Kidney epithelial cell (primary cell): ENCODE measurements around the gene HOXB7. TPM values are rescaled to one million over a fixed set of nuclear protein-coding genes. Genes with fewer than 3 reads are reported as not detected.

Experiments
- DNase-seq: peaks from one replicate; pipeline ENCODE4 v3.0.0-alpha.2; 2010; ENCODE audit warnings: low read depth
- H3K27me3 ChIP-seq: 2 replicates; pipeline ENCODE4 v1.6.0; 2011; ENCODE audit warnings: low read length; ENCODE audit not compliant: control insufficient read depth, insufficient read depth
- H3K36me3 ChIP-seq: 2 replicates; pipeline ENCODE4 v1.5.1; 2011; ENCODE audit warnings: low read length; ENCODE audit not compliant: control insufficient read depth, insufficient read depth
- H3K4me3 ChIP-seq: 2 replicates; pipeline ENCODE4 v1.5.1; 2011; ENCODE audit warnings: low read depth, mild to moderate bottlenecking, control low read depth, low read length
- CTCF ChIP-seq: IDR thresholded peaks from 2 replicates; pipeline ENCODE4 v1.5.1; 2011; ENCODE audit warnings: mild to moderate bottlenecking, moderate library complexity, low read length, control low read depth, inconsistent platforms; ENCODE audit not compliant: insufficient read depth, poor library complexity, severe bottlenecking
- total RNA-seq: library from RNA; depleted of rRNA; stranded (reverse); fragments of >200 nt; gene quantifications from 2 replicates; pipeline ENCODE4 v1.2.3, GENCODE V29; 2015

The HOXB7 gene
- total RNA-seq, 1 donor from 2014 or later, result 27.2 TPM

- DNase-seq, result no peak
- Histone ChIP-seq H3K4me3 (no peak overlapping the region), H3K27me3 (no peaks in the 10 kb centered on the region), H3K36me3 (no peaks in the 10 kb centered on the region)
- TF ChIP-seq CTCF, result no peak
Measured at GRCh38 chr17:48628649-48629410, 18.0 kb upstream of the HOXB7 start.

GRCh38 chr17:48627623-48628521 is 17.1 kb upstream of the HOXB7 start:
- no peak for TF ChIP-seq CTCF
- Histone ChIP-seq H3K27me3 (no peaks in the 10 kb centered on the region), H3K4me3 (no peak overlapping the region), H3K36me3 (no peaks in the 10 kb centered on the region)
- no peak for DNase-seq

GRCh38 chr17:48627118-48627597 is 16.3 kb upstream of the HOXB7 start:
- peak overlapping the region; percentile 88 for H3K4me3 ChIP-seq
- no peak for TF ChIP-seq CTCF

GRCh38 chr17:48626245-48627117 is 15.7 kb upstream of the HOXB7 start, which contains the start of gene HOXB9:
HOXB9 (minus strand) TSS chr17:48626358; CDS start chr17:48626269, 89 bp downstream.
- no peaks in the 10 kb centered on the region for H3K27me3 ChIP-seq
- H3K36me3 ChIP-seq, result no peaks in the 10 kb centered on the region
- no peak for TF ChIP-seq CTCF
- peak within 1 kb of the TSS; percentile 88 for H3K4me3 ChIP-seq
- peak; percentile 83 for DNase-seq

More at GRCh38 chr17:48627118-48627597, 16.3 kb upstream of the HOXB7 start:
- no peaks in the 10 kb centered on the region for H3K27me3 ChIP-seq
- DNase-seq, result no peak
- H3K36me3 ChIP-seq, result no peaks in the 10 kb centered on the region

GRCh38 chr17:48625495-48626244 is 14.9 kb upstream of the HOXB7 start:
- no peaks in the 10 kb centered on the region for H3K36me3 ChIP-seq
- no peaks in the 10 kb centered on the region for H3K27me3 ChIP-seq
- no peak for DNase-seq
- peak overlapping the region; percentile 88 for H3K4me3 ChIP-seq
- no peak for TF ChIP-seq CTCF
